ENCODE data around the gene LURAP1L.
"Not testable (repeated sequence)": the region's sequence is repeated elsewhere in the genome, so short reads cannot be mapped to it uniquely, and the experiment has no call there.

Gene LURAP1L

GRCh38 chr9:12847561-12847960, 72.7 kb downstream of the LURAP1L start:
- DNase-seq (ENCODE audit: insufficient read length) = no peak
- TF ChIP-seq TAF1 (IDR thresholded peaks at IDR 0.05; ENCODE audit: borderline replicate concordance, low read depth, low read length) = no peak
- no peak for TF ChIP-seq POLR2AphosphoS5 (IDR thresholded peaks at IDR 0.05; ENCODE audit: low read depth, low read length)
- TF ChIP-seq POLR2A (IDR thresholded peaks at IDR 0.05; ENCODE audit: low read depth, low read length) = no peak
- no peak for FAIRE-seq

- FAIRE-seq (no peak), DNase-seq (ENCODE audit: insufficient read length) (no peak)
- no peak for TF ChIP-seq POLR2A (IDR thresholded peaks at IDR 0.05; ENCODE audit: low read depth, low read length)
- no peak for TF ChIP-seq TAF1 (IDR thresholded peaks at IDR 0.05; ENCODE audit: borderline replicate concordance, low read depth, low read length)
- no peak for TF ChIP-seq POLR2AphosphoS5 (IDR thresholded peaks at IDR 0.05; ENCODE audit: low read depth, low read length)
These were observed 74.7 kb downstream of the LURAP1L start for GRCh38 chr9:12849486-12850003.

GRCh38 chr9:12851341-12852090, 76.7 kb downstream of the LURAP1L start:
- no peak for TF ChIP-seq POLR2AphosphoS5 (IDR thresholded peaks at IDR 0.05; ENCODE audit: low read depth, low read length)
- no peak for TF ChIP-seq POLR2A (IDR thresholded peaks at IDR 0.05; ENCODE audit: low read depth, low read length)
- TF ChIP-seq TAF1 (IDR thresholded peaks at IDR 0.05; ENCODE audit: borderline replicate concordance, low read depth, low read length) = no peak
- no peak for FAIRE-seq
- DNase-seq (ENCODE audit: insufficient read length) = no peak

GRCh38 chr9:12853051-12853450, 78.2 kb downstream of the LURAP1L start:
- FAIRE-seq (no peak), DNase-seq (ENCODE audit: insufficient read length) (no peak)

GRCh38 chr9:12854221-12854620, 79.4 kb downstream of the LURAP1L start:
- FAIRE-seq (no peak), DNase-seq (ENCODE audit: insufficient read length) (no peak)
- TF ChIP-seq POLR2A (IDR thresholded peaks at IDR 0.05; ENCODE audit: low read depth, low read length) (no peak), TAF1 (IDR thresholded peaks at IDR 0.05; ENCODE audit: borderline replicate concordance, low read depth, low read length) (no peak)

More at GRCh38 chr9:12853051-12853450, 78.2 kb downstream of the LURAP1L start:
- no peak for TF ChIP-seq POLR2AphosphoS5 (IDR thresholded peaks at IDR 0.05; ENCODE audit: low read depth, low read length)
- no peak for TF ChIP-seq POLR2A (IDR thresholded peaks at IDR 0.05; ENCODE audit: low read depth, low read length)
- no peak for TF ChIP-seq TAF1 (IDR thresholded peaks at IDR 0.05; ENCODE audit: borderline replicate concordance, low read depth, low read length)

GRCh38 chr9:12855066-12855465, 80.2 kb downstream of the LURAP1L start:
- TF ChIP-seq TAF1 (IDR thresholded peaks at IDR 0.05; ENCODE audit: borderline replicate concordance, low read depth, low read length) = no peak
- TF ChIP-seq POLR2A (IDR thresholded peaks at IDR 0.05; ENCODE audit: low read depth, low read length) = no peak
- FAIRE-seq = no peak
- DNase-seq (ENCODE audit: insufficient read length) = no peak

- TF ChIP-seq POLR2A (IDR thresholded peaks at IDR 0.05; ENCODE audit: low read depth, low read length) = no peak
- TF ChIP-seq TAF1 (IDR thresholded peaks at IDR 0.05; ENCODE audit: borderline replicate concordance, low read depth, low read length) = no peak
- TF ChIP-seq POLR2AphosphoS5 (IDR thresholded peaks at IDR 0.05; ENCODE audit: low read depth, low read length) = no peak
- FAIRE-seq = no peak
These were observed 81.8 kb downstream of the LURAP1L start for GRCh38 chr9:12856603-12857002.

GRCh38 chr9:12859704-12860251, 85.0 kb downstream of the LURAP1L start:
- no peak for TF ChIP-seq POLR2A (IDR thresholded peaks at IDR 0.05; ENCODE audit: low read depth, low read length)
- TF ChIP-seq POLR2AphosphoS5 (IDR thresholded peaks at IDR 0.05; ENCODE audit: low read depth, low read length) = no peak
- no peak for TF ChIP-seq TAF1 (IDR thresholded peaks at IDR 0.05; ENCODE audit: borderline replicate concordance, low read depth, low read length)
- FAIRE-seq (no peak), DNase-seq (ENCODE audit: insufficient read length) (no peak)

More at GRCh38 chr9:12856603-12857002, 81.8 kb downstream of the LURAP1L start:
- no peak for DNase-seq (ENCODE audit: insufficient read length)

GRCh38 chr9:12860998-12861397, 86.2 kb downstream of the LURAP1L start:
- FAIRE-seq (no peak), DNase-seq (ENCODE audit: insufficient read length) (no peak)
- no peak for TF ChIP-seq TAF1 (IDR thresholded peaks at IDR 0.05; ENCODE audit: borderline replicate concordance, low read depth, low read length)
- no peak for TF ChIP-seq POLR2A (IDR thresholded peaks at IDR 0.05; ENCODE audit: low read depth, low read length)
- TF ChIP-seq POLR2AphosphoS5 (IDR thresholded peaks at IDR 0.05; ENCODE audit: low read depth, low read length) = no peak

GRCh38 chr9:12862611-12863410, 88.0 kb downstream of the LURAP1L start:
- no peak for DNase-seq (ENCODE audit: insufficient read length)
- TF ChIP-seq POLR2AphosphoS5 (IDR thresholded peaks at IDR 0.05; ENCODE audit: low read depth, low read length) (no peak), TAF1 (IDR thresholded peaks at IDR 0.05; ENCODE audit: borderline replicate concordance, low read depth, low read length) (no peak), POLR2A (IDR thresholded peaks at IDR 0.05; ENCODE audit: low read depth, low read length) (no peak)

GRCh38 chr9:12863618-12864017, 88.8 kb downstream of the LURAP1L start:
- TF ChIP-seq TAF1 (IDR thresholded peaks at IDR 0.05; ENCODE audit: borderline replicate concordance, low read depth, low read length) = no peak
- no peak for DNase-seq (ENCODE audit: insufficient read length)
- FAIRE-seq = no peak

More at GRCh38 chr9:12862611-12863410, 88.0 kb downstream of the LURAP1L start:
- FAIRE-seq = no peak

GRCh38 chr9:12865380-12865779, 90.6 kb downstream of the LURAP1L start:
- not testable (repeated sequence) for DNase-seq (ENCODE audit: insufficient read length); FAIRE-seq

All from GM12892 (cell line).